SIG-M5 treated with dmso at 0.1 percent for 504 hours (cell line): ENCODE measurements around the gene LTBP1.
A peak's percentile ranks its signal among the peaks of the same experiment; 100 is the strongest.
"Not testable (repeated sequence)": the region's sequence is repeated elsewhere in the genome, so short reads cannot be mapped to it uniquely, and the experiment has no call there.

Experiments
- DNase-seq: peaks from one replicate; lab custom pipeline; 2025; ENCODE audit not compliant: unreplicated experiment; lab: John Stamatoyannopoulos, UW

LTBP1 gene

GRCh38 chr2:33334083-33334482, 387.3 kb downstream of the LTBP1 start:
- no peak for DNase-seq

GRCh38 chr2:33335516-33335915, 388.8 kb downstream of the LTBP1 start:
- no peak for DNase-seq

GRCh38 chr2:33336036-33336625, 389.4 kb downstream of the LTBP1 start:
- DNase-seq, result peak; percentile 37

GRCh38 chr2:33337385-33337960, 390.7 kb downstream of the LTBP1 start:
- DNase-seq, result no peak

GRCh38 chr2:33337981-33338380, 391.2 kb downstream of the LTBP1 start:
- DNase-seq, result no peak

GRCh38 chr2:33339269-33339668, 392.5 kb downstream of the LTBP1 start:
- DNase-seq, result no peak

- no peak for DNase-seq
These were observed 393.5 kb downstream of the LTBP1 start for GRCh38 chr2:33340280-33340679.

GRCh38 chr2:33342171-33342570, 395.4 kb downstream of the LTBP1 start:
- DNase-seq, result no peak

- DNase-seq, result no peak
These were observed 396.0 kb downstream of the LTBP1 start for GRCh38 chr2:33342705-33343104.

- DNase-seq, result no peak
These were observed 396.7 kb downstream of the LTBP1 start for GRCh38 chr2:33343387-33343895.

- no peak for DNase-seq
These were observed 397.5 kb downstream of the LTBP1 start for GRCh38 chr2:33344230-33344629.

- no peak for DNase-seq
These were observed 401.1 kb downstream of the LTBP1 start for GRCh38 chr2:33347856-33348255.

GRCh38 chr2:33350632-33351031, 403.9 kb downstream of the LTBP1 start:
- no peak for DNase-seq

- no peak for DNase-seq
These were observed 405.0 kb downstream of the LTBP1 start for GRCh38 chr2:33351781-33352180.

- no peak for DNase-seq
These were observed 408.2 kb downstream of the LTBP1 start for GRCh38 chr2:33354981-33355380.

GRCh38 chr2:33358878-33359277, 412.1 kb downstream of the LTBP1 start:
- DNase-seq, result no peak

GRCh38 chr2:33363325-33364298, 416.9 kb downstream of the LTBP1 start:
- no peak for DNase-seq

GRCh38 chr2:33365264-33365970, 418.7 kb downstream of the LTBP1 start:
- DNase-seq, result no peak

GRCh38 chr2:33366473-33366872, 419.7 kb downstream of the LTBP1 start:
- peak; percentile 20 for DNase-seq

- DNase-seq, result not testable (repeated sequence)
These were observed 421.8 kb downstream of the LTBP1 start for GRCh38 chr2:33368524-33368923.

GRCh38 chr2:33369191-33369590, 422.4 kb downstream of the LTBP1 start:
- DNase-seq, result no peak
